HG03066 (cell line): ENCODE measurements around the gene SEPTIN8.
"Not testable (repeated sequence)": the region's sequence is repeated elsewhere in the genome, so short reads cannot be mapped to it uniquely, and the experiment has no call there.

Source experiments
- ATAC-seq: cut with Tn5 transposase; IDR thresholded peaks from one replicate; pipeline ENCODE4 v1.9.1; 2021; ENCODE audit warnings: low read depth; ENCODE audit not compliant: unreplicated experiment

SEPTIN8 gene

GRCh38 chr5:132813599-132814502, 36.8 kb upstream of the SEPTIN8 start:
- no peak for ATAC-seq

GRCh38 chr5:132812781-132813598, 36.0 kb upstream of the SEPTIN8 start, which contains the start of gene SOWAHA:
SOWAHA (plus strand) TSS chr5:132813302; CDS start chr5:132813622, 320 bp downstream.
- no peak for ATAC-seq

GRCh38 chr5:132812123-132812765, 35.2 kb upstream of the SEPTIN8 start:
- ATAC-seq, result no peak

GRCh38 chr5:132810605-132811004, 33.6 kb upstream of the SEPTIN8 start:
- ATAC-seq, result no peak

GRCh38 chr5:132808866-132809265, 31.8 kb upstream of the SEPTIN8 start:
- ATAC-seq, result no peak

- ATAC-seq, result no peak
Observed at GRCh38 chr5:132808448-132808847, 31.4 kb upstream of the SEPTIN8 start.

GRCh38 chr5:132807163-132807838, 30.3 kb upstream of the SEPTIN8 start:
- no peak for ATAC-seq

- not testable (repeated sequence) for ATAC-seq
Observed at GRCh38 chr5:132806804-132807162, 29.7 kb upstream of the SEPTIN8 start.

GRCh38 chr5:132805872-132806271, 28.8 kb upstream of the SEPTIN8 start:
- not testable (repeated sequence) for ATAC-seq

GRCh38 chr5:132804219-132804618, 27.2 kb upstream of the SEPTIN8 start:
- ATAC-seq, result not testable (repeated sequence)

- ATAC-seq, result not testable (repeated sequence)
Observed at GRCh38 chr5:132802685-132803066, 25.6 kb upstream of the SEPTIN8 start.

GRCh38 chr5:132802044-132802684, 25.1 kb upstream of the SEPTIN8 start:
- no peak for ATAC-seq

GRCh38 chr5:132800545-132800944, 23.5 kb upstream of the SEPTIN8 start:
- ATAC-seq, result no peak

- ATAC-seq, result no peak
Observed at GRCh38 chr5:132799392-132799791, 22.4 kb upstream of the SEPTIN8 start.

GRCh38 chr5:132797651-132798050, 20.6 kb upstream of the SEPTIN8 start:
- no peak for ATAC-seq

GRCh38 chr5:132791026-132791425, 14.0 kb upstream of the SEPTIN8 start:
- no peak for ATAC-seq

GRCh38 chr5:132790201-132790865, 13.3 kb upstream of the SEPTIN8 start:
- ATAC-seq, result no peak

GRCh38 chr5:132788990-132789886, 12.2 kb upstream of the SEPTIN8 start:
- no peak for ATAC-seq
